KMS-11 (cell line): Measurements from ENCODE around the gene TIFAB.

Experiments
- H2AFZ ChIP-seq: fragments of 200-600 bp; sonication (generic); 2 replicates; pipeline ENCODE4 v1.6.1; 2016; ENCODE audit warnings: antibody characterized with exemption, mixed run types, low read depth
- H3K27ac ChIP-seq: fragments of 200-600 bp; sonication (generic); 2 replicates; pipeline ENCODE4 v1.6.1; 2016; ENCODE audit warnings: mild to moderate bottlenecking, mixed run types
- H3K27me3 ChIP-seq: fragments of 200-600 bp; sonication (generic); 2 replicates; pipeline ENCODE4 v1.6.1; 2017; ENCODE audit warnings: mild to moderate bottlenecking, low read depth, mixed run types, moderate library complexity; ENCODE audit not compliant: insufficient read depth
- H3K36me3 ChIP-seq: fragments of 200-600 bp; sonication (generic); 2 replicates; pipeline ENCODE4 v1.6.1; 2017; ENCODE audit warnings: mild to moderate bottlenecking, mixed run types; ENCODE audit not compliant: insufficient read depth
- H3K4me1 ChIP-seq: fragments of 200-600 bp; sonication (generic); 2 replicates; pipeline ENCODE4 v1.6.1; 2016; ENCODE audit warnings: mild to moderate bottlenecking, low read depth, mixed run types; ENCODE audit not compliant: poor library complexity, severe bottlenecking
- H3K4me2 ChIP-seq: fragments of 200-600 bp; sonication (generic); 2 replicates; pipeline ENCODE4 v1.7.0; 2016; ENCODE audit warnings: mild to moderate bottlenecking, mixed run types
- H3K4me3 ChIP-seq: fragments of 200-600 bp; sonication (generic); IDR thresholded peaks from 2 replicates; pipeline ENCODE4 v1.6.1; 2017; ENCODE audit warnings: low read depth, low read length, mixed read lengths; ENCODE audit not compliant: insufficient read depth
- H3K79me2 ChIP-seq: fragments of 200-600 bp; sonication (generic); 2 replicates; pipeline ENCODE4 v1.6.1; 2016; ENCODE audit warnings: low read depth, mixed run types; ENCODE audit not compliant: insufficient read depth
- H3K9ac ChIP-seq: fragments of 200-600 bp; sonication (generic); 2 replicates; pipeline ENCODE4 v1.6.1; 2016; ENCODE audit warnings: mild to moderate bottlenecking, mixed run types
- H4K20me1 ChIP-seq: fragments of 200-600 bp; sonication (generic); 2 replicates; pipeline ENCODE4 v1.6.1; 2016; ENCODE audit warnings: mild to moderate bottlenecking, mixed run types; ENCODE audit not compliant: insufficient read depth
- CTCF ChIP-seq: fragments of 200-600 bp; sonication (generic); conservative IDR thresholded peaks from 2 replicates; pipeline ENCODE4 v1.6.1; 2017; ENCODE audit warnings: low read depth, mild to moderate bottlenecking, antibody characterized with exemption, low read length, moderate library complexity, mixed read lengths

The TIFAB gene

DNA sequence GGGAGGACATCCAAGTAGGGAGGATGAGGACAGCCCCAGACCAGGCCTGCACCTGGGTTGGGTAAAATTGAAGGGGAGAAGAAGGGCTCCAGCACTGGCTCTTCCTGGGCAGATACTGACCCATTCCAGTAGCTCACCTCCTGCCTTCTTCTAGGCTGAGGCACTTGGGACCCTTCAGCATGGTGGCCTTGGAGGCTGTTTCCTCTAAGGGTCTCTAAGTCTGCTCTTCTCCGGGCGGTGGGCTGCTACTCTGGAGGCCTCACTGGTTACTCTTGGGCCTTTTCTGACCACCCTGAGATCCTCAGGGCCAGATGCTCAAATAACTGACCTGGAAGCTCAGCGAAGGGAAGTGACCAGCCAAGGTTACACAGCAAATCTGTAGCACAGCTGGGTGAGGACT lies 2.8 kb upstream of the TIFAB start:
- no peak overlapping the region for H2AFZ ChIP-seq
- H3K9ac ChIP-seq, result no peak overlapping the region
- H4K20me1 ChIP-seq, result no peaks in the 10 kb centered on the region
- H3K4me2 ChIP-seq, result no peak overlapping the region
- no peaks in the 10 kb centered on the region for H3K4me1 ChIP-seq
- H3K27me3 ChIP-seq, result no peaks in the 10 kb centered on the region
- TF ChIP-seq CTCF, result no peak
- H3K36me3 ChIP-seq, result no peaks in the 10 kb centered on the region
- no peak overlapping the region for H3K27ac ChIP-seq
- H3K79me2 ChIP-seq, result no peaks in the 10 kb centered on the region
- no peak overlapping the region for H3K4me3 ChIP-seq

GRCh38 chr5:135453613-135454012 lies 1.5 kb upstream of the TIFAB start:
- no peak for TF ChIP-seq CTCF
- Histone ChIP-seq H3K27me3 (no peaks in the 10 kb centered on the region), H4K20me1 (no peaks in the 10 kb centered on the region)

DNA sequence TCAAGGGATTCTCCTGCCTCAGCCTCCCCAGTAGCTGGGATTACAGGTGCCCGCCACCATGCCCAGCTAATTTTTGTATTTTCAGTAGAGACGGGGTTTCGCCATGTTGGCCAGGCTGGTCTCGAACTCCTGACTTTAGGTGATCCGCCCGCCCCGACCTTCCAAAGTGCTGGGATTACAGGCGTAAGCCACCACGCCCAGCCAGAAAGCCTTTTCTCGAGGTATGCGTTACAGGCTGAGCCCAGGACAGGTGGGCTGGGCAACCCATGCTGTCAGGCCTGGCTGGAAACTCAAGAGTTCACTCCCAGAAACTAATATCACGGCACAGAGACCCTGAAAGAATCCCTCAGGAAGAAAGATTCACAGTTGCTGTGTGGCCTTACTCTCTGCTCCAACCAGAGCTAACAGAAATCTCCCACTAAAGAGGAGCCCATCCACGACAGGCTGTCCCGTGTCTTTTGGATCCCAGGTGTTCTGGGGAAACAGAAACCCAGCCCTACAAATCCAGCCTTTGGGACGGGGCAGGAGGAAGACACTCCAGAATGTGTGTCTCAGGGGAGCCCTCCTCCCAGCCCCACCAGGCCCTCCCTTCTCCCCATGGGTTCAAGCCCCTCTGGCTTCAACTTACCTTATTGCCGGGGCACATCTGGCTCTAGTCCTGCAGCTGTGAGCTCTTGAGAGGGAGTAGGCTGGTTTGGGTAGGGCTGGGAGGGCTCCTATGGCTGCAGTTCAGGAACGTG lies 400 bp downstream of the TIFAB start:
- no peaks in the 10 kb centered on the region for H3K36me3 ChIP-seq
- H3K79me2 ChIP-seq, result no peaks in the 10 kb centered on the region
- TF ChIP-seq CTCF, result no peak
- H3K27ac ChIP-seq, result no peak overlapping the region
- no peak overlapping the region for H2AFZ ChIP-seq
- no peaks in the 10 kb centered on the region for H3K27me3 ChIP-seq
- H3K4me1 ChIP-seq, result no peaks in the 10 kb centered on the region
- no peak overlapping the region for H3K4me2 ChIP-seq
- no peak overlapping the region for H3K4me3 ChIP-seq
- H4K20me1 ChIP-seq, result no peaks in the 10 kb centered on the region
- H3K9ac ChIP-seq, result no peak overlapping the region

More at GRCh38 chr5:135453613-135454012, 1.5 kb upstream of the TIFAB start:
- no peak overlapping the region for H3K9ac ChIP-seq
- no peak overlapping the region for H3K4me3 ChIP-seq
- H3K36me3 ChIP-seq, result no peaks in the 10 kb centered on the region
- no peaks in the 10 kb centered on the region for H3K4me1 ChIP-seq
- H2AFZ ChIP-seq, result no peak overlapping the region
- no peaks in the 10 kb centered on the region for H3K79me2 ChIP-seq
- no peak overlapping the region for H3K27ac ChIP-seq
- H3K4me2 ChIP-seq, result no peak overlapping the region

GRCh38 chr5:135450952-135451351 lies 1.2 kb downstream of the TIFAB start:
- H3K79me2 ChIP-seq, result no peaks in the 10 kb centered on the region
- no peak overlapping the region for H3K4me3 ChIP-seq
- no peaks in the 10 kb centered on the region for H3K4me1 ChIP-seq
- no peak overlapping the region for H2AFZ ChIP-seq
- H3K27me3 ChIP-seq, result no peaks in the 10 kb centered on the region
- no peak overlapping the region for H3K4me2 ChIP-seq
- H3K9ac ChIP-seq, result no peak overlapping the region
- H3K27ac ChIP-seq, result no peak overlapping the region
- no peak for TF ChIP-seq CTCF
- H4K20me1 ChIP-seq, result no peaks in the 10 kb centered on the region
- H3K36me3 ChIP-seq, result no peaks in the 10 kb centered on the region
